Astrocyte (in vitro differentiated cells and primary cell): ENCODE results near the gene OPRL1.

Source experiments
- CTCF ChIP-seq: IDR thresholded peaks from 2 replicates; pipeline ENCODE4 v1.5.1; 2011; ENCODE audit warnings: low read depth, mild to moderate bottlenecking, inconsistent platforms, low read length, moderate library complexity; ENCODE audit not compliant: insufficient read depth
- EZH2 ChIP-seq: IDR thresholded peaks from 2 replicates; pipeline ENCODE4 v1.6.1; 2012; ENCODE audit warnings: mild to moderate bottlenecking, low read length, inconsistent platforms; ENCODE audit not compliant: insufficient read depth

- TF ChIP-seq CTCF (no peak), EZH2 (no peak)
These were observed 16.7 kb downstream of the OPRL1 start for GRCh38 chr20:64096535-64096934.
